Astrocyte of the spinal cord (primary cell): ENCODE results near the gene SERPINA5.

Experiments
- DNase-seq: peaks from one replicate; pipeline ENCODE4 v3.0.0; 2011; ENCODE audit warnings: low read depth, low spot score
- H3K4me3 ChIP-seq: 2 replicates; pipeline ENCODE4 v1.5.1; 2011; ENCODE audit warnings: low read depth, mild to moderate bottlenecking, low read length, moderate library complexity
- in situ Hi-C: cut with HindIII; loops from 2 replicates; pipeline ENCODE4 v1.10.0; 2017; ENCODE audit warnings: low sequenced_read_pairs
- TF ChIP-seq, protein P1 (sequence below): IDR thresholded peaks from 2 replicates; pipeline ENCODE4 v1.5.1; 2012; ENCODE audit warnings: low read depth, mild to moderate bottlenecking, low read length, inconsistent platforms

Gene SERPINA5

DNA sequence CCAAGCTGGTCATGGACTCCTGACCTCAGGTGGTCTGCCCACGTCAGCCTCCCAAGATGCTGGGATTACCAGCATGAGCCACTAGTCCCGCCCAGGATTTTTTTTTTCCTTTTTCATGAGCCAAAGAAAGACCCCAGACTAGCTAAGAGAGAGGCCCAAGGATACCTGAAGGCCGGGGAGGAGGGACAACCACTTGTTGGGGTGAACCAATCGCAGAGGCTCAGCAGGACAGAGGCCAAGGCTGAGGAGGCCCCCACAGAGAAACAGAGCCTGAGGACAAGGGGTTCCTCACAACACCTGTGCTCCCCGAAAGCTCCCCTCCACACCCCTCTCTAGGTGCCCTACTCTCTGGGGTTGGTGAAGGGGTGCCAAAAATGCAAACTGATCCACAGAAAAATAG, 30.0 kb downstream of the SERPINA5 start:
- in situ Hi-C loops: no loop called here
- TF ChIP-seq, protein P1, sequence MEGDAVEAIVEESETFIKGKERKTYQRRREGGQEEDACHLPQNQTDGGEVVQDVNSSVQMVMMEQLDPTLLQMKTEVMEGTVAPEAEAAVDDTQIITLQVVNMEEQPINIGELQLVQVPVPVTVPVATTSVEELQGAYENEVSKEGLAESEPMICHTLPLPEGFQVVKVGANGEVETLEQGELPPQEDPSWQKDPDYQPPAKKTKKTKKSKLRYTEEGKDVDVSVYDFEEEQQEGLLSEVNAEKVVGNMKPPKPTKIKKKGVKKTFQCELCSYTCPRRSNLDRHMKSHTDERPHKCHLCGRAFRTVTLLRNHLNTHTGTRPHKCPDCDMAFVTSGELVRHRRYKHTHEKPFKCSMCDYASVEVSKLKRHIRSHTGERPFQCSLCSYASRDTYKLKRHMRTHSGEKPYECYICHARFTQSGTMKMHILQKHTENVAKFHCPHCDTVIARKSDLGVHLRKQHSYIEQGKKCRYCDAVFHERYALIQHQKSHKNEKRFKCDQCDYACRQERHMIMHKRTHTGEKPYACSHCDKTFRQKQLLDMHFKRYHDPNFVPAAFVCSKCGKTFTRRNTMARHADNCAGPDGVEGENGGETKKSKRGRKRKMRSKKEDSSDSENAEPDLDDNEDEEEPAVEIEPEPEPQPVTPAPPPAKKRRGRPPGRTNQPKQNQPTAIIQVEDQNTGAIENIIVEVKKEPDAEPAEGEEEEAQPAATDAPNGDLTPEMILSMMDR: no peak
- DNase-seq: no peak
- no peak overlapping the region for H3K4me3 ChIP-seq

DNA sequence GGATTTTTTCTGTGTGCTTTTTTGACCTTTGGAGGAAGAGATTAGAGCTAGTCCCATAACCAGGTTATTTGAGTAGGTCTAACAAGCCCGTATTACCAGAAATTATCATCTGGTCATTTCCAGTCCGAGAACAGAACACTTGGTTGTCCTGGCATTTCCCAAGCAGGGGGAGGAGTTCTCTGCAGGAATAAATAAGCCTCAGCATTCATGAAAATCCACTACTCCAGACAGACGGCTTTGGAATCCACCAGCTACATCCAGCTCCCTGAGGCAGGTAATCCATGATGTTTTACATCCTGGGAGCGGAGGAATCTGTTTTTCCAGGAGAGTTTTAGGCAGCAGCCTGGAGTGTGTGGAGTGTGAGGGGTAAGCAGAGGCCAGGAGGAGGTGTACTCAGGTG, 30.9 kb downstream of the SERPINA5 start, which contains the start of gene SERPINA3:
SERPINA3 (plus strand) TSS at position 218 of the 400 bp plus-strand sequence. CDS start 2,051 bp downstream, outside the sequence.
- H3K4me3 ChIP-seq: no peak within 1 kb of the TSS
- TF ChIP-seq, protein P1: no peak
- peak; percentile 35 for DNase-seq
- in situ Hi-C loops: no loop called here

DNA sequence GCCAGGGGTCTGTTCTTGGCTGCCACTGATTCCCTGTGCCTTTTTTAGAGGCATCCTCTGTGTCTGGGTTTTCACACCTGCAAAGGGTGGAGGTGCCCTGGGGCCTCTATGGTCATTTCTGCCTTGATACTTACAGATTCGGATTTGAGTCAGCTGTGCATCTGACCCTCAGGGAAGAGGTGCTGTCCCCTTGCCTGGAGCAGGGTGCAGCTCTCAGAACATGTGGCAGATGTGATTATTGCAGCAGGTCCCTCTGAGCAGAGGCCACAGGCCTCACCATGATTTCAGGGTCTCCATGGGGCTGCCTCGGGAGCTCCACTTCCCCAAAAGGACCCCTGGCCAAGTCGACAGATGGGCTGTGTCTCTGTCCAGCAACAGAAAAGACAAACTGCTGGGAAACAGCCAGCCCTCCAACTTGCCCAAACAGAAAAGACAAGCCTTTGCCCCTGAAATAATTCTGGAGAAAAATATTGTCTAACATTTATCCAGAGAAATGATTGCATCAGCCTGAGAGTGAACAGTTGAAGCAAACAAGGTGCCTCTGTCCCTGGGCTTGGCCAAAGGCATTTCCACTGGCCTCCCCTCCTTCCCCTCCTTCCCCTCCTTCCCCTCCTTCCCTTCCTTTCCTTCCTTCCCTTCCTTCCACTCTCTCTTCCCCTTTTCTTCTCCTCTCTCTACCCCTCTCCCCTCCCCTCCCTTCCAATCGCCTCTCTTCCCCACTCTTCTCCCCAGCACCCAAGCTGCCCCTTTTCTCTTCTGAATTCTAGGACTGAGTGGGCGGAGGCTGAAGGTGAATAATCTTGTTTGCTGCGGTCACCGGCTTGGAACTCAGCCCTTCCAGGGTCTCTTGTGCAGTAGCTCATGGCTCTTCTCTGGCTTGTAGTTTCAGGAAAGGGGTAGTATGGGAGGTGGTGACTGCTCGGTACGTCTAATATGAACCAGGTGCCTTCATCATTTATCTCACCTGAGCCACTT, 31.6 kb downstream of the SERPINA5 start:
- no peak overlapping the region for H3K4me3 ChIP-seq
- no peak for DNase-seq
- in situ Hi-C loops: no loop called here
- TF ChIP-seq, protein P1: no peak

DNA sequence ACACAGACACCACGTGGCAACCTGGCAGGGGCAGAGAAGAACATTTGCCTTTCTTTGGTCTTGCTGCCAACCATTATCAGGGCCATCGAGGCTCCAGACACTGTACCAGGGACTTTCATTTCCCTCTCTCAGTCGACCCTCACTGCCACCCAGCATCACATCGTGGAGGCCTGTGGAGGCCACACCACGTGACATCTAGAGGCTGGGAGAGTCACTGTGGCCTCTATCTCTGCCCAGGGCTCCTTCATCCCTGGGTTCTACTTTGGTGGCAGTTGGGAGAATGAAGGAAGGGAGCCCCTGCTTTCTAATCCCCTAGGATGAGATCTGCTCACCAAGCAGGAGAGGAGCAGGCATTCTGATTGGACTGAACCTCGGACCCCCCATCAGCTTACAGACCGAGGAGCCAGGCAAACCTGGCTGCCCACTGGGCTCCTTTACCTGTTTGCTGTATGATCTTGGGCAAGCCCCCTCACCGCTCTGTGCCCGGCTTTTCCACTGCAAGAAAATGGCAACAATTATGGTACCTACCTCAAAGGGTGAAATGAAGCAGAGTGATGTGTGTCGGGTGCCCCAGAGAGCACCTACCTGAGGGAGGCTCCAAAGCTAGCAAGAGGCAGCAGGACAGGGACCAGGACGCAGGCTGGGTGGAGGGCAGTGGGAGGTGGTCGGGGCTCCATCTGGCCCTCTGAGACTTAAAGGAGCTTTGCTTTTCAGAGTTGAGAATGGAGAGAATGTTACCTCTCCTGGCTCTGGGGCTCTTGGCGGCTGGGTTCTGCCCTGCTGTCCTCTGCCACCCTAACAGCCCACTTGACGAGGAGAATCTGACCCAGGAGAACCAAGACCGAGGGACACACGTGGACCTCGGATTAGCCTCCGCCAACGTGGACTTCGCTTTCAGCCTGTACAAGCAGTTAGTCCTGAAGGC, 32.8 kb downstream of the SERPINA5 start:
- TF ChIP-seq, protein P1: no peak

DNA sequence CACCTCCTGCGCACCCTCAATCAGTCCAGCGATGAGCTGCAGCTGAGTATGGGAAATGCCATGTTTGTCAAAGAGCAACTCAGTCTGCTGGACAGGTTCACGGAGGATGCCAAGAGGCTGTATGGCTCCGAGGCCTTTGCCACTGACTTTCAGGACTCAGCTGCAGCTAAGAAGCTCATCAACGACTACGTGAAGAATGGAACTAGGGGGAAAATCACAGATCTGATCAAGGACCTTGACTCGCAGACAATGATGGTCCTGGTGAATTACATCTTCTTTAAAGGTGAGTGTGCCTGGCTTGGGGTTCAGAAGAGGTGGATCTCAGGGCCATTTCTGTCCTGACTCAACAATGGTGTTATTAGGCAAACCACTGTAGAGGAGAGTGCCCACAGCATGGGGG, 33.6 kb downstream of the SERPINA5 start:
- in situ Hi-C loops: no loop called here
- H3K4me3 ChIP-seq: no peak overlapping the region
- no peak for DNase-seq
- TF ChIP-seq, protein P1: no peak

More for the DNA sequence above, 32.8 kb downstream of the SERPINA5 start:
- in situ Hi-C loops: no loop called here
- DNase-seq: no peak
- no peak overlapping the region for H3K4me3 ChIP-seq

DNA sequence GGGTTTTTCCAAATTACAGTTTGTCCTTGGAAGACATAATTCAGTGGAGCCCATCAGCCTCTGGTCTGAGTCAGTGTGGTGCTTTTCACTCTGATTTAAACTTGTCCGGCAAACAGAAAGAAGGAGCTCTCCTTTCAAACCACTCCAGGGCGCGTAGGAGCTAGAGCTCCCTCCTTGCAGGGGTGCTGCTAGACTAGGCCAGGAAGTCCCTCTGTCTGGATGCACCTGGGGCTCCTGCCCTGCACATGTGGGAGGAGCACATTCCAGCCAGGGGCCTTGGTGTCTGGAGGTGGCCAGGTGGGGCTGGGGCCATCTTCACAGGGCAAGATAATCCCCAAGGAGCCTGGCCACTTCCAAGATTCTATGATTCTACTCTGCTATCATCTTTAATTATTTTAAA, 34.0 kb downstream of the SERPINA5 start:
- in situ Hi-C loops: no loop called here
- no peak overlapping the region for H3K4me3 ChIP-seq
- TF ChIP-seq, protein P1: no peak
- no peak for DNase-seq
